Panc1 (cell line): ENCODE data around the gene NR1H3.

Experiments
- CTCF ChIP-seq: fragments of 450-650 bp; IDR thresholded peaks from 2 replicates; pipeline ENCODE4 v1.5.1; 2017; ENCODE audit warnings: mild to moderate bottlenecking
- REST ChIP-seq, 2 experiments: IDR thresholded peaks; 2 replicates each; pipeline ENCODE4 v1.6.1; 2011 to 2012; ENCODE audit warnings: low read depth in 2 of 2, control low read depth in 1 of 2, low read length in 1 of 2, mild to moderate bottlenecking in 1 of 2, moderate library complexity in 1 of 2; ENCODE audit not compliant: insufficient read depth in 1 of 2
- TCF7L2 ChIP-seq: IDR thresholded peaks from 2 replicates; pipeline ENCODE4 v1.6.1; 2011; ENCODE audit warnings: mild to moderate bottlenecking, low read depth, low read length, inconsistent platforms

GRCh38 chr11:47239852-47240251 lies 17.9 kb upstream of the NR1H3 start:
- TF ChIP-seq CTCF (no peak), REST (IDR thresholded peaks at IDR 0.05; ENCODE audit: insufficient read depth in 1 of 2, low read depth in 2 of 2, low read length in 1 of 2) (no peak), TCF7L2 (no peak)
